Breast epithelium (tissue), 4 donors: ENCODE measurements around the gene TRIM58. TPM values are rescaled to one million over a fixed set of nuclear protein-coding genes. Genes with fewer than 3 reads are reported as not detected.

Source experiments
- DNase-seq, 2 donors: peaks; one replicate each; pipeline ENCODE4 v3.0.0-alpha.2; 2019; ENCODE audit warnings: low spot score in 2 of 2
- H3K27ac ChIP-seq, 2 donors: fragments of 200-600 bp; sonication (generic) in 1 of 2; one replicate each; pipeline ENCODE4 v1.5.1; 2016 to 2019; ENCODE audit warnings: mild to moderate bottlenecking in 1 of 2
- H3K27me3 ChIP-seq, 2 donors: fragments of 200-600 bp; sonication (generic) in 1 of 2; one replicate each; pipeline versions ENCODE4 v1.5.1 to v1.6.0; 2017 to 2019; ENCODE audit warnings: control low read depth in 1 of 2, mild to moderate bottlenecking in 1 of 2
- H3K36me3 ChIP-seq: fragments of 200-600 bp; one replicate; pipeline ENCODE4 v1.5.1; 2019
- H3K4me1 ChIP-seq, 2 donors: fragments of 200-600 bp; sonication (generic); one replicate each; pipeline ENCODE4 v1.5.1; 2016 to 2019; ENCODE audit warnings: control low read depth in 1 of 2
- H3K4me3 ChIP-seq, 3 donors: fragments of 200-600 bp; sonication (generic); 1 replicate in 2 of 3; 2 replicates in 1 of 3; pipeline ENCODE4 v1.5.1; 2016 to 2019; ENCODE audit warnings: mild to moderate bottlenecking in 3 of 3, moderate library complexity in 2 of 3
- H3K9me3 ChIP-seq, 2 donors: fragments of 200-600 bp; sonication (generic) in 1 of 2; one replicate each; pipeline ENCODE4 v1.5.1; 2016 to 2019; ENCODE audit warnings: control low read depth in 1 of 2
- POLR2A ChIP-seq: fragments of 450-650 bp; IDR thresholded peaks from one replicate; pipeline ENCODE4 v1.6.1; 2016; ENCODE audit warnings: antibody characterized with exemption, mild to moderate bottlenecking, moderate library complexity
- POLR2AphosphoS5 ChIP-seq, 3 donors: sonication (generic); formaldehyde crosslinking; IDR thresholded peaks; one replicate each; pipeline ENCODE4 v1.6.1; 2017; ENCODE audit warnings: antibody characterized with exemption in 3 of 3
- intact Hi-C: fragments of 100-400 bp; cut with DNase I; formaldehyde crosslinking; loops from one replicate; pipeline ENCODE4 v1.15.1; 2023; ENCODE audit warnings: low total_unique reads
- total RNA-seq, 3 donors: library from RNA; depleted of rRNA; stranded (reverse); fragments of >200 nt; gene quantifications; one replicate each; pipeline ENCODE4 v1.1.0, GENCODE V29; 2016
- TF ChIP-seq, protein P1 (sequence below), 3 donors: fragments of 450-650 bp; IDR thresholded peaks; one replicate each; pipeline ENCODE4 v1.5.1; 2016 to 2017; ENCODE audit warnings: antibody characterized with exemption in 3 of 3, mild to moderate bottlenecking in 3 of 3, moderate library complexity in 3 of 3

The TRIM58 gene
- total RNA-seq, 3 donors from 2014 or later: 0.32 to 4.6 (median 1.0) TPM

- no peaks in the 10 kb centered on the region for H3K9me3 ChIP-seq
- no peak overlapping the region for H3K27ac ChIP-seq
- TF ChIP-seq, protein P1, sequence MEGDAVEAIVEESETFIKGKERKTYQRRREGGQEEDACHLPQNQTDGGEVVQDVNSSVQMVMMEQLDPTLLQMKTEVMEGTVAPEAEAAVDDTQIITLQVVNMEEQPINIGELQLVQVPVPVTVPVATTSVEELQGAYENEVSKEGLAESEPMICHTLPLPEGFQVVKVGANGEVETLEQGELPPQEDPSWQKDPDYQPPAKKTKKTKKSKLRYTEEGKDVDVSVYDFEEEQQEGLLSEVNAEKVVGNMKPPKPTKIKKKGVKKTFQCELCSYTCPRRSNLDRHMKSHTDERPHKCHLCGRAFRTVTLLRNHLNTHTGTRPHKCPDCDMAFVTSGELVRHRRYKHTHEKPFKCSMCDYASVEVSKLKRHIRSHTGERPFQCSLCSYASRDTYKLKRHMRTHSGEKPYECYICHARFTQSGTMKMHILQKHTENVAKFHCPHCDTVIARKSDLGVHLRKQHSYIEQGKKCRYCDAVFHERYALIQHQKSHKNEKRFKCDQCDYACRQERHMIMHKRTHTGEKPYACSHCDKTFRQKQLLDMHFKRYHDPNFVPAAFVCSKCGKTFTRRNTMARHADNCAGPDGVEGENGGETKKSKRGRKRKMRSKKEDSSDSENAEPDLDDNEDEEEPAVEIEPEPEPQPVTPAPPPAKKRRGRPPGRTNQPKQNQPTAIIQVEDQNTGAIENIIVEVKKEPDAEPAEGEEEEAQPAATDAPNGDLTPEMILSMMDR (IDR thresholded peaks at IDR 0.05): no peak
- TF ChIP-seq POLR2AphosphoS5 (IDR thresholded peaks at IDR 0.05): no peak
- TF ChIP-seq POLR2A: no peak
- H3K4me3 ChIP-seq: no peak overlapping the region
- H3K36me3 ChIP-seq: no peaks in the 10 kb centered on the region
- DNase-seq: no peak
- H3K27me3 ChIP-seq: no peaks in the 10 kb centered on the region
- no peaks in the 10 kb centered on the region for H3K4me1 ChIP-seq
- intact Hi-C loops: no loop called here
Observed at GRCh38 chr1:247913786-247914185, 56.8 kb downstream of the TRIM58 start.

- Histone ChIP-seq H3K9me3 (no peaks in the 10 kb centered on the region), H3K4me3 (no peak overlapping the region), H3K27ac (no peak overlapping the region), H3K27me3 (no peaks in the 10 kb centered on the region), H3K36me3 (no peaks in the 10 kb centered on the region), H3K4me1 (no peaks in the 10 kb centered on the region)
- TF ChIP-seq, protein P1 (IDR thresholded peaks at IDR 0.05): no peak
- TF ChIP-seq POLR2A (no peak), POLR2AphosphoS5 (IDR thresholded peaks at IDR 0.05) (no peak)
- intact Hi-C loops: no loop called here
- DNase-seq: no peak
Observed at GRCh38 chr1:247914941-247915662, 58.1 kb downstream of the TRIM58 start.

DNA sequence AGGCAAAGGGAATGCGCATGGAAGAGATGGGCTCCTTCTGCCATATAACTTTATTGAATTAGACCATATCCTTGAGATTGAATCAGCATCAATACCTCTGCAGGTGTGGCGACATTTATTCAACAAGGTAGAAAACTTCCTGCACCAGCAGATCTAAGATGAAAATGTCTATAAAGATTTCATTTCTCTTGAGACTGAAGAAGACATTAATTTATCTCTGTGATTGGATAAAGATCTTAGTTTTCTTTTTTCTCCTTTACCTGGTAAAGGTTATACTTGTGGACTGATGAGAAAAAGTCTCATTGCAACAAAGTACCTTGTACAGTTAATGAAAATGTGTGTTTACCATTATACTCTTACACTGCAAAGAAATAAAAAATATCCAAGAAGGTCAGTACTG lies 63.0 kb downstream of the TRIM58 start, which contains the start of gene OR2T8:
TSS of gene OR2T8 (plus strand) at position 301 of the 400 bp plus-strand sequence. CDS start 766 bp downstream, outside the sequence.
- intact Hi-C loops: no loop called here
- Histone ChIP-seq H3K4me1 (no peaks in the 10 kb centered on the region), H3K27ac (no peak within 1 kb of the TSS), H3K36me3 (no peaks in the 10 kb centered on the region), H3K4me3 (no peak within 1 kb of the TSS), H3K9me3 (no peaks in the 10 kb centered on the region), H3K27me3 (no peaks in the 10 kb centered on the region)
- TF ChIP-seq, protein P1 (IDR thresholded peaks at IDR 0.05): no peak
- TF ChIP-seq POLR2AphosphoS5 (IDR thresholded peaks at IDR 0.05) (no peak), POLR2A (no peak)
- no peak for DNase-seq

GRCh38 chr1:247923941-247924340 lies 67.0 kb downstream of the TRIM58 start:
- Histone ChIP-seq H3K9me3 (no peaks in the 10 kb centered on the region), H3K4me1 (no peaks in the 10 kb centered on the region), H3K27ac (no peak overlapping the region), H3K36me3 (no peaks in the 10 kb centered on the region), H3K27me3 (no peaks in the 10 kb centered on the region), H3K4me3 (no peak overlapping the region)
- no peak for DNase-seq
- TF ChIP-seq POLR2A: no peak
- no peak for TF ChIP-seq POLR2AphosphoS5 (IDR thresholded peaks at IDR 0.05)
- TF ChIP-seq, protein P1 (IDR thresholded peaks at IDR 0.05): no peak
- intact Hi-C loops: no loop called here

DNA sequence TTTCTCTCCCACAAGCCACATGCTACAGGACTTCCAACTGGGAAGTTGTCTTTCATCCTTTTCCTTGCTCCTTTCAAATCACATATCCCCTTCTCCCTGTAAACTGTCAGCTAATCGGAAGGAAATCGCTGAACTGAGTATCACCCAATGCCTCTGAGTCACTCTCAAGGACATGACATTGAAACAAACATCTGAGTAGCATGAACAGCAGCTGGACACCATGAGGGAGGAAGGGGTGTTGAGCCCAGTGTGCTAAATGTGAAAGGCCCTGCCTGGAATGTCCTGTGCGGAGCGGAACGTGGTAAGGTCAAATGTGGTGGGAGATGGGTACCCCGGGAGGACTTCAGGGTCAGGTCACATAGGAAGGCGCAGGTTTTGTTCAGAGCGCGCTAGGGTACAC lies 67.9 kb downstream of the TRIM58 start, which contains the start of gene OR2AJ1:
TSS of gene OR2AJ1 (plus strand) at position 22 of the 400 bp plus-strand sequence. CDS start 8,880 bp downstream, outside the sequence.
- intact Hi-C loops: no loop called here
- Histone ChIP-seq H3K36me3 (no peaks in the 10 kb centered on the region), H3K4me1 (no peaks in the 10 kb centered on the region), H3K27ac (no peak within 1 kb of the TSS), H3K4me3 (no peak within 1 kb of the TSS), H3K27me3 (no peaks in the 10 kb centered on the region), H3K9me3 (no peaks in the 10 kb centered on the region)
- no peak for TF ChIP-seq POLR2AphosphoS5 (IDR thresholded peaks at IDR 0.05)
- TF ChIP-seq, protein P1 (IDR thresholded peaks at IDR 0.05): no peak
- no peak for TF ChIP-seq POLR2A
- DNase-seq: no peak
